ENCODE data around the gene RPS18. TPM values are rescaled to one million over a fixed set of nuclear protein-coding genes. Genes with fewer than 3 reads are reported as not detected.

RPS18 gene
- total RNA-seq, 1 experiment from 2014 or later, result 4,062 TPM

GRCh38 chr6:33271117-33271467, 783 bp upstream of the RPS18 start:
- peak; percentile 39 for ATAC-seq
- peaks cover 61% of the 10 kb centered on the region for H3K79me2 ChIP-seq (ENCODE audit: insufficient read depth, low read length)
- no peak for TF ChIP-seq SRF (IDR thresholded peaks at IDR 0.05; ENCODE audit: low read depth)
- no peak for TF ChIP-seq JUND (IDR thresholded peaks at IDR 0.05)
- no peak for TF ChIP-seq ZNF274 (IDR thresholded peaks at IDR 0.05; ENCODE audit: low read depth, low read length)
- no peak for TF ChIP-seq TCF7L2 (IDR thresholded peaks at IDR 0.05; ENCODE audit: borderline replicate concordance, extremely low read depth, insufficient read depth, insufficient read length)
- TF ChIP-seq, protein P1, sequence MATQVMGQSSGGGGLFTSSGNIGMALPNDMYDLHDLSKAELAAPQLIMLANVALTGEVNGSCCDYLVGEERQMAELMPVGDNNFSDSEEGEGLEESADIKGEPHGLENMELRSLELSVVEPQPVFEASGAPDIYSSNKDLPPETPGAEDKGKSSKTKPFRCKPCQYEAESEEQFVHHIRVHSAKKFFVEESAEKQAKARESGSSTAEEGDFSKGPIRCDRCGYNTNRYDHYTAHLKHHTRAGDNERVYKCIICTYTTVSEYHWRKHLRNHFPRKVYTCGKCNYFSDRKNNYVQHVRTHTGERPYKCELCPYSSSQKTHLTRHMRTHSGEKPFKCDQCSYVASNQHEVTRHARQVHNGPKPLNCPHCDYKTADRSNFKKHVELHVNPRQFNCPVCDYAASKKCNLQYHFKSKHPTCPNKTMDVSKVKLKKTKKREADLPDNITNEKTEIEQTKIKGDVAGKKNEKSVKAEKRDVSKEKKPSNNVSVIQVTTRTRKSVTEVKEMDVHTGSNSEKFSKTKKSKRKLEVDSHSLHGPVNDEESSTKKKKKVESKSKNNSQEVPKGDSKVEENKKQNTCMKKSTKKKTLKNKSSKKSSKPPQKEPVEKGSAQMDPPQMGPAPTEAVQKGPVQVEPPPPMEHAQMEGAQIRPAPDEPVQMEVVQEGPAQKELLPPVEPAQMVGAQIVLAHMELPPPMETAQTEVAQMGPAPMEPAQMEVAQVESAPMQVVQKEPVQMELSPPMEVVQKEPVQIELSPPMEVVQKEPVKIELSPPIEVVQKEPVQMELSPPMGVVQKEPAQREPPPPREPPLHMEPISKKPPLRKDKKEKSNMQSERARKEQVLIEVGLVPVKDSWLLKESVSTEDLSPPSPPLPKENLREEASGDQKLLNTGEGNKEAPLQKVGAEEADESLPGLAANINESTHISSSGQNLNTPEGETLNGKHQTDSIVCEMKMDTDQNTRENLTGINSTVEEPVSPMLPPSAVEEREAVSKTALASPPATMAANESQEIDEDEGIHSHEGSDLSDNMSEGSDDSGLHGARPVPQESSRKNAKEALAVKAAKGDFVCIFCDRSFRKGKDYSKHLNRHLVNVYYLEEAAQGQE (IDR thresholded peaks at IDR 0.05; ENCODE audit: low read depth), result no peak
- TF ChIP-seq ELF1 (IDR thresholded peaks at IDR 0.05; ENCODE audit: borderline replicate concordance, low read depth), result no peak
- TF ChIP-seq, protein P2, sequence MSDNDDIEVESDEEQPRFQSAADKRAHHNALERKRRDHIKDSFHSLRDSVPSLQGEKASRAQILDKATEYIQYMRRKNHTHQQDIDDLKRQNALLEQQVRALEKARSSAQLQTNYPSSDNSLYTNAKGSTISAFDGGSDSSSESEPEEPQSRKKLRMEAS (IDR thresholded peaks at IDR 0.05), result no peak
- TF ChIP-seq RAD21 (IDR thresholded peaks at IDR 0.05; ENCODE audit: low read depth), result no peak
- no peak for TF ChIP-seq CTCF (IDR thresholded peaks at IDR 0.05 in 2 of 3, conservative IDR thresholded peaks at IDR 0.05 in 1 of 3; ENCODE audit: borderline replicate concordance in 1 of 3, insufficient read depth in 1 of 3, low read depth in 2 of 3, low read length in 2 of 3)
- no peak for TF ChIP-seq YY1 (IDR thresholded peaks at IDR 0.05; ENCODE audit: extremely low read depth, insufficient replicate concordance, low read depth, low read length)
- no peak for TF ChIP-seq EGR1 (IDR thresholded peaks at IDR 0.05; ENCODE audit: low read depth)
- TF ChIP-seq ZFX (IDR thresholded peaks at IDR 0.05), result no peak
- TF ChIP-seq SP1 (IDR thresholded peaks at IDR 0.05; ENCODE audit: low read depth), result no peak
- no peak for TF ChIP-seq POLR2A (IDR thresholded peaks at IDR 0.05; ENCODE audit: borderline replicate concordance, extremely low read depth, insufficient read depth, insufficient read length)
- TF ChIP-seq ZBTB33 (IDR thresholded peaks at IDR 0.05; ENCODE audit: extremely low read depth, insufficient replicate concordance, low read length), result no peak
- no peak for TF ChIP-seq SIN3A (IDR thresholded peaks at IDR 0.05; ENCODE audit: low read depth)
- intact Hi-C loops (cut with micrococcal nuclease), result no loop called here
- CTCF ChIA-PET, result interaction anchor here (0.8 to 1.3 kb wide), 4 partner anchors 10 to 23 kb away, joined by 3 to 5 read pairs (median 4); no protein-coding TSS in a partner anchor
- RAD21 ChIA-PET (ENCODE audit: low non-redundant PET in 1 of 2, low total read pairs in 2 of 2, uncharacterized antibody in 2 of 2, unreplicated experiment in 2 of 2), result no interaction called here
- H2AFZ ChIP-seq (ENCODE audit: low read depth, low read length, poor library complexity, severe bottlenecking), result peak overlapping the region; percentile 85
- H3K9me3 ChIP-seq (ENCODE audit: control insufficient read depth in 1 of 2, insufficient read depth in 1 of 2, low read depth in 1 of 2, low read length in 2 of 2), result no peaks in the 10 kb centered on the region
- no TSS peak for BruUV-seq (replicated peaks)
- peak overlapping the region; percentile 98 for H3K9ac ChIP-seq (ENCODE audit: low read length)
- POLR2A ChIA-PET, result interaction anchor here (0.7 to 2.2 kb wide), 11 partner anchors 11 to 301 kb away, joined by 3 to 24 read pairs (median 5); partner anchors contain the start of genes PFDN6, RGL2, RXRB and SLC39A7
- H3K4me1 ChIP-seq (ENCODE audit: control insufficient read depth in 1 of 2, insufficient read depth in 2 of 2, low read length in 2 of 2), result peaks cover 26 to 41% of the 10 kb centered on the region in 2 experiments
- H3K27me3 ChIP-seq (ENCODE audit: insufficient read depth, low read length), result no peaks in the 10 kb centered on the region
- H3K36me3 ChIP-seq (ENCODE audit: control insufficient read depth in 1 of 2, insufficient read depth in 2 of 2, low read length in 2 of 2), result peaks cover 32 to 64% of the 10 kb centered on the region in 2 experiments
- peak overlapping the region; percentile 75 to 99 for H3K4me3 ChIP-seq (replicated peaks in 1 of 2; ENCODE audit: low read depth in 1 of 2, low read length in 2 of 2)
- peaks cover 19% of the 10 kb centered on the region for H4K20me1 ChIP-seq (ENCODE audit: insufficient read depth)
- H3K4me2 ChIP-seq (ENCODE audit: low read length), result peak overlapping the region; percentile 86
- no peaks in the 10 kb centered on the region for H3K9me2 ChIP-seq (ENCODE audit: insufficient read depth)
- DNase-seq (ENCODE audit: low read depth, low spot score), result no peak
- H3K27ac ChIP-seq (ENCODE audit: low read depth, low read length), result peak overlapping the region; percentile 82
